Panc1 (cell line): ENCODE data around the gene AAK1.

Experiments
- CTCF ChIP-seq: fragments of 450-650 bp; IDR thresholded peaks from 2 replicates; pipeline ENCODE4 v1.5.1; 2017; ENCODE audit warnings: mild to moderate bottlenecking
- SIN3A ChIP-seq: IDR thresholded peaks from 2 replicates; pipeline ENCODE4 v1.6.1; 2012; ENCODE audit warnings: low read depth, mild to moderate bottlenecking, low read length, moderate library complexity, borderline replicate concordance; ENCODE audit not compliant: insufficient read depth
- TCF7L2 ChIP-seq: IDR thresholded peaks from 2 replicates; pipeline ENCODE4 v1.6.1; 2011; ENCODE audit warnings: mild to moderate bottlenecking, low read depth, low read length, inconsistent platforms

- TF ChIP-seq TCF7L2 (no peak), SIN3A (no peak), CTCF (no peak)
These were observed 64.0 kb downstream of the AAK1 start for GRCh38 chr2:69579536-69579935.
